ENCODE results near the gene RBFA.

Gene RBFA

DNA sequence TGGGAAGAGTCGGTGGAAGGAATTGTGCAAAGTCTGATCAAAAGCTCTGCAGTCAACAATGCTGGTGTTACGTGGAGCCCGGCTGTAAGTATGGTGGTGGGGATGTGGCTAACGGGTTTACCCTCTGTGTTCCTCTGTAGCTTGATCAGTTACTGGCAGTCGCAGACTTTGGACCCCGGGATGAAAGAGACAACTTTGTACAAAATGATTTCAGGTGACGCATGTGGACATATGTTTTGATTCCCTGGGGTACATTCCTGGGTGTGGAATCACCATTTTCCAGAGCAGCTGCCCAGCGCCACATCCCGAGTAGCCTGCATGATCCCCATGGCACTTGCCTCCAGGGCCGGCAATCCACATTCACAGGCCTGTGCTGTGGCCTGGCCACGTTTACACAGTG lies 9.8 kb downstream of the RBFA start:
- Histone ChIP-seq H3K4me3 (ENCODE audit: low read length in 2 of 2) (no peak overlapping the region), H3K9me3 (ENCODE audit: control insufficient read depth in 2 of 2, low read length in 2 of 2) (peaks cover 0 to under 1% of the 10 kb centered on the region in 2 donors), H3K36me3 (ENCODE audit: control insufficient read depth in 2 of 2, insufficient read depth in 2 of 2, low read length in 2 of 2) (peaks cover 8 to 28% of the 10 kb centered on the region in 2 donors), H3K27ac (ENCODE audit: low read length) (no peak overlapping the region), H3K9ac (ENCODE audit: low read length in 2 of 2) (no peak overlapping the region), H3K27me3 (ENCODE audit: control insufficient read depth in 1 of 2, insufficient read depth in 2 of 2, low read length in 2 of 2) (no peaks in the 10 kb centered on the region), H3K4me1 (ENCODE audit: control insufficient read depth, insufficient read depth, low read length) (no peaks in the 10 kb centered on the region)

DNA sequence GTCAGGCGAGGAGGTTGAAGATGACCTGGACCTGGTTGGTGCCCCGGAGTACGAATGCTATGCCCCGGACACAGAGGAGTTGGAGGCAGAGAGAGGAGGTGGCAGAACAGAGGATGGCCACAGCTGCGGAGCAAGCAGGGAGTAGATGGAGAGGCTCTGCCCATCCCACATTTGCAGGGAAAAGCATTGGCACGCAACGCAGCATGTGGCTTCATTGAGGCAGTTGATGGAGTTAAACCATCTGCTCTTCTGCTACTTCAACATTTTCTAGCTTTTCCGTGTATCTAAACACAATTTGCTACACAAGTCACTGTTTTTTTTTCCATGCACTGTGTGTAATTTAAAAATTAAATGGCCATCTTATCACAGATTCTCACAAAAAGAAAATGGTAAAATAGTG lies 11.8 kb downstream of the RBFA start:
- Histone ChIP-seq H3K36me3 (ENCODE audit: control insufficient read depth in 2 of 2, insufficient read depth in 2 of 2, low read length in 2 of 2) (peaks cover 11 to 41% of the 10 kb centered on the region in 2 donors), H3K9ac (ENCODE audit: low read length in 2 of 2) (no peak overlapping the region), H3K27me3 (ENCODE audit: control insufficient read depth in 1 of 2, insufficient read depth in 2 of 2, low read length in 2 of 2) (no peaks in the 10 kb centered on the region), H3K4me3 (ENCODE audit: low read length in 2 of 2) (no peak overlapping the region), H3K4me1 (ENCODE audit: control insufficient read depth, insufficient read depth, low read length) (no peaks in the 10 kb centered on the region), H3K9me3 (ENCODE audit: control insufficient read depth in 2 of 2, low read length in 2 of 2) (peaks cover 0 to 4% of the 10 kb centered on the region in 2 donors), H3K27ac (ENCODE audit: low read length) (no peak overlapping the region)

DNA sequence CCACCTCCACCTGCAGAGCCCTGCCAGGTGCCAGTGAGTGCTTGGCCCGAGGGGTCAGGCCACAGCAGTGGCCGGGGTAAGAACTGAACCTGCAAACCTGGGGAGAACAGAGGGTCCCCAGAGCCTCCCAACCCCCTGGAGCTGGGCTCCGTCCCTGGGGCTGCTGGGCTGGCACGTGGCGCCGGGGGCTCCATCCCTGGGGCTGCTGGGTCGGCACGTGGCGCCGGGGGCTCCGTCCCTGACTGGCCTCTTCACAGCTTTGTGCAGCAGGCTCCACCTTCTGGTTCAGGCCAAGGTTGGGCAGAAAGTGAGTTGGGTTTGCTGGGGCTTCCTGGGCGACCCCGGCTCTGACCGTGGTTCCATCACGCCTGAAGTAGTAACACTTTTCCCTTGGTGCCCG lies 12.2 kb downstream of the RBFA start:
- Histone ChIP-seq H3K9ac (ENCODE audit: low read length in 2 of 2) (no peak overlapping the region), H3K27ac (ENCODE audit: low read length) (no peak overlapping the region), H3K36me3 (ENCODE audit: control insufficient read depth in 2 of 2, insufficient read depth in 2 of 2, low read length in 2 of 2) (peaks cover 11 to 42% of the 10 kb centered on the region in 2 donors), H3K4me1 (ENCODE audit: control insufficient read depth, insufficient read depth, low read length) (no peaks in the 10 kb centered on the region), H3K4me3 (ENCODE audit: low read length in 2 of 2) (no peak overlapping the region), H3K27me3 (ENCODE audit: control insufficient read depth in 1 of 2, insufficient read depth in 2 of 2, low read length in 2 of 2) (no peaks in the 10 kb centered on the region), H3K9me3 (ENCODE audit: control insufficient read depth in 2 of 2, low read length in 2 of 2) (peaks cover 0 to 4% of the 10 kb centered on the region in 2 donors)

DNA sequence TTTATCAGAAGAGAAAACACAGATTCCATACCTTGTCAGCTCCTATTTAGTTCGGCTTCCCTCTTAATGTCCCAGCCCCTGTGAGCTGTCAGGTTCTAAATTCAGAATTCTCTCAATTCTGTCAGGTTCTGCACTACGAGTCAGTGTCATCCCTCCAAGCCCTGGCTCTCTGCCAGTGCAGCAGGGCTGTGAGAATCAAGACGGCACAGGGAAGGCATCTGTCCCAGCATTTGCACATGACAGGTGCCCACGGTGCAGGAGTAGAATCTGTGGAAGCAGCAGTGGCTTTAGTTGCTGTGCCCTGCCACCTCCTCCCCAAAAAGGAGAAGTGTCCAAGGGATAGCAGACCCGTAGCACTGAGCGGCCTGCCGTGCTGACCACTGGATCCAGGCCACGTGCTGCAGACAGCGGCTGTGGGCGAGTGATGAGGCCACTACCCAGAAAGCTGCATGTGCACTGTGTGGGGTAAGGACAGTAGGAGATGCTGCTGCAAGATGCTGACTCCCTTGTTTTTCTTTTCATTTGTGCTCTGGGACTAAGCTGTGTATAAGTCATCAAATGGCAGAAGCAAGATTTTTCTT lies 12.8 kb downstream of the RBFA start:
- Histone ChIP-seq H3K27ac (ENCODE audit: low read length) (no peak overlapping the region), H3K4me3 (ENCODE audit: low read length in 2 of 2) (no peak overlapping the region), H3K27me3 (ENCODE audit: control insufficient read depth in 1 of 2, insufficient read depth in 2 of 2, low read length in 2 of 2) (no peaks in the 10 kb centered on the region), H3K36me3 (ENCODE audit: control insufficient read depth in 2 of 2, insufficient read depth in 2 of 2, low read length in 2 of 2) (peaks cover 11 to 42% of the 10 kb centered on the region in 2 donors), H3K9ac (ENCODE audit: low read length in 2 of 2) (no peak overlapping the region), H3K9me3 (ENCODE audit: control insufficient read depth in 2 of 2, low read length in 2 of 2) (peaks cover 0 to 4% of the 10 kb centered on the region in 2 donors), H3K4me1 (ENCODE audit: control insufficient read depth, insufficient read depth, low read length) (no peaks in the 10 kb centered on the region)

DNA sequence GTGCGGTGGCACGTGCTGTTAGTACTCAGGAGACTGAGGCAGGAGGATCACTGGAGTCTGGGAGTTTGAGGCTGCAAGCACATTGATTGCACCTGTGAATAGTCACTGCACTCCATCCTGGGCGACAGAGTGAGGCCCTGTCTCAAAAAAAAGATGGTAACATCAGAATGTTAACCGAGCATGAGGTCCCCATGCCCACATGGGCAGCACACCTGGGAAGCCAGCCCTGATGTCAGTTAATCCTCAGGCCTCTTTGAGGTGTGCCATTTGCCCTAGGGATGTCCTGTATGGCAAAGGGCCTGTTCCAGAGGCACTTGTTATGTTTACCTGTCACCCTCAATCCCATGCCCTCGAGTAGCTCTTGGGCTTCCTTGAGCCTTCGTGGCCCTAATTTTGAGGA lies 16.6 kb downstream of the RBFA start:
- peaks cover 2 to 12% of the 10 kb centered on the region in 2 donors for H3K9me3 ChIP-seq (ENCODE audit: control insufficient read depth in 2 of 2, low read length in 2 of 2)
- H3K4me3 ChIP-seq (ENCODE audit: low read length in 2 of 2): no peak overlapping the region
- H3K27me3 ChIP-seq (ENCODE audit: control insufficient read depth in 1 of 2, insufficient read depth in 2 of 2, low read length in 2 of 2): no peaks in the 10 kb centered on the region
- H3K36me3 ChIP-seq (ENCODE audit: control insufficient read depth in 2 of 2, insufficient read depth in 2 of 2, low read length in 2 of 2): peaks cover 8 to 27% of the 10 kb centered on the region in 2 donors
- H3K27ac ChIP-seq (ENCODE audit: low read length): no peak overlapping the region
- no peak overlapping the region for H3K9ac ChIP-seq (ENCODE audit: low read length in 2 of 2)
- H3K4me1 ChIP-seq (ENCODE audit: control insufficient read depth, insufficient read depth, low read length): no peaks in the 10 kb centered on the region

DNA sequence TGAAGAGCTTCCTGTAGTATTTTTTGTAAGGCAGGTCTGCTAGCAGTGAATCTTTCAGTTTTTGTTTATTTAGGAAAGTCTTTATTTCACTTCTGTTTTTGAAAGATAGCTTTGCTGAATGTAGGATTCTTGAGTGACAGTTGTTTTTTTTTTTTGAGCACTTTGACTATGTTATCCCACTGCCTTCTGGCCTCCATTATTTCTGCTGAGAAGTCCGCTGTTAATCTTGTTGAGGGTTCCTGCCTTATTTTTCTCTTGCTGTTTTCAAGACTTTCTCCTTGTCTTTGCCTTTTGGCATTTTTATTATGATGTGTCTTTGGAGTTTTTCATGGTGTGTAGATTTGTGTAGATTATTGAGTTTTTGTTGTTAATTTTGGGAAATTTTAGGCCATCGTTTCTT lies 21.9 kb downstream of the RBFA start:
- no peaks in the 10 kb centered on the region for H3K27me3 ChIP-seq (ENCODE audit: control insufficient read depth in 1 of 2, insufficient read depth in 2 of 2, low read length in 2 of 2)
- peaks cover 0 to under 1% of the 10 kb centered on the region in 2 donors for H3K36me3 ChIP-seq (ENCODE audit: control insufficient read depth in 2 of 2, insufficient read depth in 2 of 2, low read length in 2 of 2)
- peaks cover 6 to 16% of the 10 kb centered on the region in 2 donors for H3K9me3 ChIP-seq (ENCODE audit: control insufficient read depth in 2 of 2, low read length in 2 of 2)
- H3K4me1 ChIP-seq (ENCODE audit: control insufficient read depth, insufficient read depth, low read length): no peaks in the 10 kb centered on the region
- no peak overlapping the region for H3K27ac ChIP-seq (ENCODE audit: low read length)
- no peak overlapping the region for H3K9ac ChIP-seq (ENCODE audit: low read length in 2 of 2)
- H3K4me3 ChIP-seq (ENCODE audit: low read length in 2 of 2): no peak overlapping the region

DNA sequence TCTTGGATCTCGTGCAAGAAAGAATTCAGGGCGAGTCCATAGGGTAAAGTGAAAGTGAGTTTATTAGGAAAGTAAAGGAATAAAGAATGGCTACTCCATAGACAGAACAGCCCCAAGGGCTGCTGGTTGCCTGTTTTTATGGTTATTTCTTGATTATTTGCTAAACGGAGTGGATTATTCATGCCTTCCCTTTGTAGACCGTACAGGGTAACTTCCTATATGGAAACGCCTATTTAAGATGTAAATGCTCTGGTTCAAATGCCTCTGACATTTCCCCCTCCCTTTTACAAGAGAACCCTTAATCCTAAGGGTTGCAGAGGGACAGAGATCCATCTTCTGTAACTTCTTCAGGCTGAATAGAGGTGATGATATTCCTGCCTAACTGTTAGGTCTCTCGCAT lies 25.7 kb downstream of the RBFA start:
- H3K4me1 ChIP-seq (ENCODE audit: control insufficient read depth, insufficient read depth, low read length): no peaks in the 10 kb centered on the region
- no peaks in the 10 kb centered on the region for H3K27me3 ChIP-seq (ENCODE audit: control insufficient read depth in 1 of 2, insufficient read depth in 2 of 2, low read length in 2 of 2)
- no peaks in the 10 kb centered on the region for H3K36me3 ChIP-seq (ENCODE audit: control insufficient read depth in 2 of 2, insufficient read depth in 2 of 2, low read length in 2 of 2)
- H3K9ac ChIP-seq (ENCODE audit: low read length in 2 of 2): no peak overlapping the region
- no peak overlapping the region for H3K4me3 ChIP-seq (ENCODE audit: low read length in 2 of 2)
- H3K9me3 ChIP-seq (ENCODE audit: control insufficient read depth in 2 of 2, low read length in 2 of 2): peaks cover 3 to 12% of the 10 kb centered on the region in 2 donors
- no peak overlapping the region for H3K27ac ChIP-seq (ENCODE audit: low read length)

DNA sequence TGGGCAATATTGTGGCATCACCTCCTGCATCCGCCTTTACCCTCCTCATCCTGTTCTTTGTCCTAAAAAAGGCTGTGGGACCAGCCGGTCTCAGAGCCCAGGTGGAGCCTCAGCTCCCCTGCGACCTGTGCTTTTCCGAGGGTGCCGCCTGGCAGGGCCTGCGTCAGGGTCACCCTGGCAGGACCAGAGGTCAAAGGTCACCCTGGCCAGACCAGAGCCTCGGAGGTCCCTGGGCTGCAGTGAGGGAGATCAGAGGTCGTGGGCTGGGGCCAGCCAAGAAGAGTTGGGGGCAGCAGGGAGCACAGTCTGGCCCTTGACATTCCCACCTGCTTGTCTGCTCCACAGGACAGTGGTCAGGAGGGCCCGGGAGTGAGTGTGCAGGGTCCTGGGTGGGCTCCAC lies 31.5 kb downstream of the RBFA start:
- Histone ChIP-seq H3K27ac (ENCODE audit: low read length) (no peak overlapping the region), H3K36me3 (ENCODE audit: control insufficient read depth in 2 of 2, insufficient read depth in 2 of 2, low read length in 2 of 2) (no peaks in the 10 kb centered on the region), H3K4me1 (ENCODE audit: control insufficient read depth, insufficient read depth, low read length) (no peaks in the 10 kb centered on the region), H3K9me3 (ENCODE audit: control insufficient read depth in 2 of 2, low read length in 2 of 2) (no peaks in the 10 kb centered on the region), H3K4me3 (ENCODE audit: low read length in 2 of 2) (no peak overlapping the region), H3K9ac (ENCODE audit: low read length in 2 of 2) (no peak overlapping the region), H3K27me3 (ENCODE audit: control insufficient read depth in 1 of 2, insufficient read depth in 2 of 2, low read length in 2 of 2) (no peaks in the 10 kb centered on the region)

DNA sequence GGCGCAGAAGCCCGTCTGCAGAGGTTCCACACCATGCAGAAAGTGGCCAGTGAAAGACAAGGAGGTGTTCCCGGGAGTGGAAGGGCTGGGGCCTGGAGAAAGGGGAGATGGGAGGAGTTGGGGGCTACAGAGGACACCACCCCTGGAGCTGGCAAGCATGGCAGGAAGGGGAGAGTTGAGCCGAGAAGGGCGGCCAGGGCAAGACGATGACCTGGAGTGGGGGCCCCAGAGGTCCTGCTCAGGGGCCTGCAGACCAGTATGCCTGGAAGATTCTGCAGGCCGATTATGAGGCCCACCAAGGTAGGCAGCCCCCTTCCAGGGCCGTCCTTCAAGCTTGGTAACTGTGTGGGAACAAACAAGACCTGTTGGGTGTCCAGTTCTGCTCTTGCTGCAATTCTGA lies 33.1 kb downstream of the RBFA start:
- no peak overlapping the region for H3K4me3 ChIP-seq (ENCODE audit: low read length in 2 of 2)
- H3K27ac ChIP-seq (ENCODE audit: low read length): no peak overlapping the region
- H3K36me3 ChIP-seq (ENCODE audit: control insufficient read depth in 2 of 2, insufficient read depth in 2 of 2, low read length in 2 of 2): no peaks in the 10 kb centered on the region
- H3K9ac ChIP-seq (ENCODE audit: low read length in 2 of 2): no peak overlapping the region
- H3K4me1 ChIP-seq (ENCODE audit: control insufficient read depth, insufficient read depth, low read length): no peaks in the 10 kb centered on the region
- no peaks in the 10 kb centered on the region for H3K27me3 ChIP-seq (ENCODE audit: control insufficient read depth in 1 of 2, insufficient read depth in 2 of 2, low read length in 2 of 2)
- H3K9me3 ChIP-seq (ENCODE audit: control insufficient read depth in 2 of 2, low read length in 2 of 2): no peaks in the 10 kb centered on the region

DNA sequence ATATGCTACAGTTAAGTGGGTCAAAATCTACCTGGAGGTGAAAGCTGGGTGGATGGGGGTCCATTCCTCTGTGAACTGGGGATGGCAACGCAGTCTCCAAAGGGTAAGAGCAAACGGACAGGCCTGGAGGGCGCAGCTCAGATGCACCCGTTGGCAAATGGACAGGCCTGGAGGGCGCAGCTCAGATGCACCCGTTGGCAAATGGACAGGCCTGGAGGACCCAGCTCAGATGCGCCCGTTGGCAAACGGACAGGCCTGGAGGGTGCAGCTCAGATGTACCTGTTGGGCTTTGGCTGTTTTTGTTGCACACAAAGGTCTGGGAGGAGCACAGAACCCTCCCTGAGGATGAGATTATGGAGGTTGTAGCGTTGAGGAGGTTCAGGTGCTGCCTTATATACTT lies 33.7 kb downstream of the RBFA start:
- Histone ChIP-seq H3K9ac (ENCODE audit: low read length in 2 of 2) (no peak overlapping the region), H3K4me3 (ENCODE audit: low read length in 2 of 2) (no peak overlapping the region), H3K36me3 (ENCODE audit: control insufficient read depth in 2 of 2, insufficient read depth in 2 of 2, low read length in 2 of 2) (no peaks in the 10 kb centered on the region), H3K27me3 (ENCODE audit: control insufficient read depth in 1 of 2, insufficient read depth in 2 of 2, low read length in 2 of 2) (no peaks in the 10 kb centered on the region), H3K9me3 (ENCODE audit: control insufficient read depth in 2 of 2, low read length in 2 of 2) (no peaks in the 10 kb centered on the region), H3K4me1 (ENCODE audit: control insufficient read depth, insufficient read depth, low read length) (no peaks in the 10 kb centered on the region), H3K27ac (ENCODE audit: low read length) (no peak overlapping the region)

DNA sequence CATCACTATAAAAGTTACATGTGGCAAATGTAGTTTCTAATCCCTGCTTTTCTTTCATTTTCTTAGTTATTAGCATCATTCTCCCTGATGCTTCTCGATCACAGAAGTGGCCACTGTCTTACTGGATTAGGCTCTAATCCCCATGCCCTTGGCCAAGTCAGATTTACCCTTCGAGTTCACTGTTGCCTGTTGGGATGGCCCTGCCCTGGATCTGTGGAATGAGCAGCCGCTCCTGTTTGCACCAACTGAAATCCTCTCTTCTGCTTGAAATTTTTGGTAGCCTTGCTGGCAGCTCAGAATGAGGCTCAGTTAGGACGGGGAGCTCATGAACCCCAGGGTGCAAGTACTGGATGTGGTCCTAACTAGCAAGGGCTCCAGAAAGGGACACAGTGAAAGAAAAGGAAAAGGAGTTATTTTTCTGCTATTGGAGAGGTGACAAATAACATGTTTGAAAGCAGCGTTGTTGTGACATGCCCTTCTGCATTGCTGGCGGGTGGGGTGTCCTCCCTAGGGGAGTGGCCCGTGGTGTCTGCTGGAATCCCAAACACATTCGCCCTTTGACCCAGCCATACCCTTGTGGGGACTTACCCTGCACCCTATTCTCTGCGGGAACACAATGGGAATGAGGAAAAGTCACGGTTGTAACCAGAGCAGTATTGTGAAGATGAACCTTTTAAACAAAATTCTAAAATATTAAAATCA lies 34.5 kb downstream of the RBFA start:
- no peaks in the 10 kb centered on the region for H3K9me3 ChIP-seq (ENCODE audit: control insufficient read depth in 2 of 2, low read length in 2 of 2)
- H3K9ac ChIP-seq (ENCODE audit: low read length in 2 of 2): no peak overlapping the region
- no peaks in the 10 kb centered on the region for H3K36me3 ChIP-seq (ENCODE audit: control insufficient read depth in 2 of 2, insufficient read depth in 2 of 2, low read length in 2 of 2)
- H3K4me1 ChIP-seq (ENCODE audit: control insufficient read depth, insufficient read depth, low read length): no peaks in the 10 kb centered on the region
- H3K27me3 ChIP-seq (ENCODE audit: control insufficient read depth in 1 of 2, insufficient read depth in 2 of 2, low read length in 2 of 2): no peaks in the 10 kb centered on the region
- no peak overlapping the region for H3K27ac ChIP-seq (ENCODE audit: low read length)
- H3K4me3 ChIP-seq (ENCODE audit: low read length in 2 of 2): no peak overlapping the region
